Mammary epithelial cell (primary cell): ENCODE measurements around the gene WDR59.

Experiments
- EZH2 ChIP-seq: IDR thresholded peaks from 2 replicates; pipeline ENCODE4 v1.6.1; 2012; ENCODE audit warnings: low read length, inconsistent platforms, borderline replicate concordance
- TF ChIP-seq, protein P1 (sequence below), 2 donors: IDR thresholded peaks in 1 of 2; conservative IDR thresholded peaks in 1 of 2; 2 replicates each; pipeline ENCODE4 v1.5.1; 2011 to 2012; ENCODE audit warnings: inconsistent platforms in 2 of 2, low read length in 2 of 2, mild to moderate bottlenecking in 2 of 2, control low read depth in 1 of 2, low read depth in 1 of 2; ENCODE audit not compliant: insufficient read depth in 1 of 2; ENCODE audit errors: extremely low read depth in 1 of 2

DNA sequence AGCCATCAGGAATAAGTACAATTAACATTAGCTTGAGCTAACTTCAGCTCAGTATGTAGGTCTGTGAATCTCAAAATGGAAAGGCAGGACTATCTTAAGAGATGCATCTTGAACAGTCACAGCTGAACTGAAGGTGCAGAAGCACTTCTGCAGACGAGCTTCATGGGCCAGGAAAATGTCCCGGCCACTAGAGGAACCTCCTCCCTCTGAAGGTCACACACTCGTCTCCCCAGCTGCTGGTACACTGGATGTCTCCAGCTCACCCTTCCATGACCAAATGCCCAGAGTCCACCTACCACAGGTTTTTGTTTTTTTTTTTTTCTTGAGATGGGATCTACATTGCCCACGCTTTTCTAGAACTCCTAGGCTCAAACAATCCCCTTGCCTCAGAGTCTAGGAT lies 33.2 kb downstream of the WDR59 start:
- TF ChIP-seq, protein P1, sequence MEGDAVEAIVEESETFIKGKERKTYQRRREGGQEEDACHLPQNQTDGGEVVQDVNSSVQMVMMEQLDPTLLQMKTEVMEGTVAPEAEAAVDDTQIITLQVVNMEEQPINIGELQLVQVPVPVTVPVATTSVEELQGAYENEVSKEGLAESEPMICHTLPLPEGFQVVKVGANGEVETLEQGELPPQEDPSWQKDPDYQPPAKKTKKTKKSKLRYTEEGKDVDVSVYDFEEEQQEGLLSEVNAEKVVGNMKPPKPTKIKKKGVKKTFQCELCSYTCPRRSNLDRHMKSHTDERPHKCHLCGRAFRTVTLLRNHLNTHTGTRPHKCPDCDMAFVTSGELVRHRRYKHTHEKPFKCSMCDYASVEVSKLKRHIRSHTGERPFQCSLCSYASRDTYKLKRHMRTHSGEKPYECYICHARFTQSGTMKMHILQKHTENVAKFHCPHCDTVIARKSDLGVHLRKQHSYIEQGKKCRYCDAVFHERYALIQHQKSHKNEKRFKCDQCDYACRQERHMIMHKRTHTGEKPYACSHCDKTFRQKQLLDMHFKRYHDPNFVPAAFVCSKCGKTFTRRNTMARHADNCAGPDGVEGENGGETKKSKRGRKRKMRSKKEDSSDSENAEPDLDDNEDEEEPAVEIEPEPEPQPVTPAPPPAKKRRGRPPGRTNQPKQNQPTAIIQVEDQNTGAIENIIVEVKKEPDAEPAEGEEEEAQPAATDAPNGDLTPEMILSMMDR (conservative IDR thresholded peaks at IDR 0.05 in 1 of 2, IDR thresholded peaks at IDR 0.05 in 1 of 2; ENCODE audit: extremely low read depth in 1 of 2, insufficient read depth in 1 of 2, low read depth in 1 of 2, low read length in 2 of 2): no peak
- TF ChIP-seq EZH2: no peak
